Osteocyte (in vitro differentiated cells): Measurements from ENCODE around the gene FITM1. TPM values are rescaled to one million over a fixed set of nuclear protein-coding genes. Genes with fewer than 3 reads are reported as not detected.

Experiments used
- DNase-seq: peaks from one replicate; pipeline ENCODE4 v3.0.0; 2021; ENCODE audit warnings: mixed read lengths; ENCODE audit not compliant: unreplicated experiment; ENCODE audit errors: extremely low spot score
- H3K27ac Mint-ChIP-seq: one replicate; pipeline ENCODE4 v1.8.0; 2021; ENCODE audit warnings: mild to moderate bottlenecking, mixed read lengths; ENCODE audit not compliant: unreplicated experiment
- H3K27me3 Mint-ChIP-seq: one replicate; pipeline ENCODE4 v1.8.0; 2021; ENCODE audit warnings: mixed read lengths; ENCODE audit not compliant: unreplicated experiment
- H3K36me3 Mint-ChIP-seq: one replicate; pipeline ENCODE4 v1.8.0; 2021; ENCODE audit warnings: mixed read lengths; ENCODE audit not compliant: unreplicated experiment
- H3K4me1 Mint-ChIP-seq: one replicate; pipeline ENCODE4 v1.8.0; 2021; ENCODE audit warnings: mixed read lengths; ENCODE audit not compliant: unreplicated experiment
- H3K4me3 Mint-ChIP-seq: one replicate; pipeline ENCODE4 v1.8.0; 2021; ENCODE audit warnings: mild to moderate bottlenecking, moderate library complexity, mixed read lengths; ENCODE audit not compliant: unreplicated experiment
- H3K9me3 Mint-ChIP-seq: one replicate; pipeline ENCODE4 v1.8.0; 2021; ENCODE audit warnings: mixed read lengths; ENCODE audit not compliant: unreplicated experiment
- CTCF ChIP-seq: fragments of 200-600 bp; sonication (generic); IDR thresholded peaks from 2 replicates; pipeline ENCODE4 v1.5.0; 2021; ENCODE audit warnings: antibody characterized with exemption, mild to moderate bottlenecking, moderate library complexity
- total RNA-seq: library from RNA; stranded (reverse); gene quantifications from 2 replicates; pipeline ENCODE4 v1.2.1, GENCODE V29; 2021

Gene FITM1
- total RNA-seq, 1 donor from 2014 or later = 0.73 TPM

DNA sequence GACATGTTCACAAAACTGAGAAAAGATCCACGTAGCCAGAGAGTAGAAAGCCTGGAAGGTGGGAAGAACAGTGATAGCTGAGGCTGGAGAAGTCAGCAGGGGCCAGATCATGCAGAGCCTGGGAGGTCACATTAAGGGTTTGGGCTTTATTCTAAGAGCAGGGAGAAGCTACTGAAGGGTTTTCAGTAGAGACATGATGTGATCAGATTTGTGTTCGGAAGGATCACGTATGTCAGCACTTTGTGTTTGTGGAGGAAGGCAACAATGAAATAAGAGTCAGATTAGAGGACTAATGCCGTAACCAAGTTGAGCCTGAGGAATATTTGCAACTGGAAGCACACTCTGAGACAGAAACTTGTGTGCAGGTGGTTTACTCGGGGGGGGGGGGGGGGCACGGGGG lies 40.6 kb upstream of the FITM1 start:
- Mint-ChIP-seq H3K27me3 (no peaks in the 10 kb centered on the region), H3K4me1 (peaks cover 11% of the 10 kb centered on the region), H3K27ac (no peak overlapping the region)

GRCh38 chr14:24092110-24092504 lies 38.4 kb upstream of the FITM1 start:
- DNase-seq = no peak
- H3K36me3 Mint-ChIP-seq = peaks cover 4% of the 10 kb centered on the region
- peaks cover 26% of the 10 kb centered on the region for H3K4me1 Mint-ChIP-seq
- H3K9me3 Mint-ChIP-seq = no peaks in the 10 kb centered on the region
- H3K27me3 Mint-ChIP-seq = no peaks in the 10 kb centered on the region
- H3K27ac Mint-ChIP-seq = no peak overlapping the region
- H3K4me3 Mint-ChIP-seq = no peak overlapping the region
- no peak for TF ChIP-seq CTCF

More for the DNA sequence above, 40.6 kb upstream of the FITM1 start:
- Mint-ChIP-seq H3K4me3 (no peak overlapping the region), H3K36me3 (no peaks in the 10 kb centered on the region), H3K9me3 (no peaks in the 10 kb centered on the region)
- no peak for DNase-seq
- TF ChIP-seq CTCF = no peak

- H3K27me3 Mint-ChIP-seq = no peaks in the 10 kb centered on the region
- no peak overlapping the region for H3K4me3 Mint-ChIP-seq
- DNase-seq = no peak
- H3K27ac Mint-ChIP-seq = peak overlapping the region; percentile 90
- peaks cover 4% of the 10 kb centered on the region for H3K36me3 Mint-ChIP-seq
- TF ChIP-seq CTCF = no peak
- no peaks in the 10 kb centered on the region for H3K9me3 Mint-ChIP-seq
- peaks cover 26% of the 10 kb centered on the region for H3K4me1 Mint-ChIP-seq
These were observed 37.8 kb upstream of the FITM1 start for GRCh38 chr14:24092505-24093206.

DNA sequence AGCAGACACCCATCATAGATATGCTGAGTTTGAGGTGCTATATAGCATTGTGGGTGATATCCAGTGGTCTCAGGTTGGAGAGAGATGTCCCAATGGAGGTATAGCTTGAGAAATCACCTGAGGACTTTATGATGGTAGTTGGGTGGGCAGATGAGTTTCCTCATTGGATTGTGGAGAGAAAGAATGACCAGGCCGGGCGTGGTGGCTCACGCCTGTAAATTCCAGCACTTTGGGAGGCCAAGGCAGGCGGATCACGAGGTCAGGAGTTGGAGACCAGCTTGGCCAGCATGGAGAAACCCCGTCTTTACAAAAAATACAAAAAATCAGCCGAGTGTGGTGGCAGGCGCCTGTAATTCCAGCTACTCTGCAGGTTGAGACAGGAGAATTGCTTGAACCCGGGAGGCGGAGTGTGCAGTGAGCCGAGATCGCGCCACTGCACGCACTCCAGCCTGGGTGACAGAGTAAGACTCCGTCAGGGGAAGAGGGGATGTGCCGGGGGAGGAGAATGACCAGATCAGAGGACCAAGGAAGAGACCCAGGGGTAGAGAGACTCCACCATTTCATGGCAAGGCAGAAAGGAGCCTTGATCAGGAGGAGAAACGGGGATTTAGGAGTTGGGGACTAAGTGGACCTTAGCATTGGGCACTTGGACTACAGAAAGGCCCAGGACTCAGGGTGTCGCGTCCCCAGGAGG lies 37.1 kb upstream of the FITM1 start:
- Mint-ChIP-seq H3K27me3 (no peaks in the 10 kb centered on the region), H3K27ac (peak overlapping the region; percentile 90), H3K9me3 (no peaks in the 10 kb centered on the region), H3K4me3 (peak overlapping the region; percentile 29), H3K4me1 (peaks cover 26% of the 10 kb centered on the region), H3K36me3 (peaks cover 8% of the 10 kb centered on the region)
- no peak for DNase-seq
- no peak for TF ChIP-seq CTCF
